ENCODE results near the gene SLC25A23. TPM values are rescaled to one million over a fixed set of nuclear protein-coding genes. Genes with fewer than 3 reads are reported as not detected.

SLC25A23 gene
- total and polyA plus RNA-seq, 2 of the 4 experiments (the other 2 are of a cell fraction): 7.0 to 7.6 TPM

DNA sequence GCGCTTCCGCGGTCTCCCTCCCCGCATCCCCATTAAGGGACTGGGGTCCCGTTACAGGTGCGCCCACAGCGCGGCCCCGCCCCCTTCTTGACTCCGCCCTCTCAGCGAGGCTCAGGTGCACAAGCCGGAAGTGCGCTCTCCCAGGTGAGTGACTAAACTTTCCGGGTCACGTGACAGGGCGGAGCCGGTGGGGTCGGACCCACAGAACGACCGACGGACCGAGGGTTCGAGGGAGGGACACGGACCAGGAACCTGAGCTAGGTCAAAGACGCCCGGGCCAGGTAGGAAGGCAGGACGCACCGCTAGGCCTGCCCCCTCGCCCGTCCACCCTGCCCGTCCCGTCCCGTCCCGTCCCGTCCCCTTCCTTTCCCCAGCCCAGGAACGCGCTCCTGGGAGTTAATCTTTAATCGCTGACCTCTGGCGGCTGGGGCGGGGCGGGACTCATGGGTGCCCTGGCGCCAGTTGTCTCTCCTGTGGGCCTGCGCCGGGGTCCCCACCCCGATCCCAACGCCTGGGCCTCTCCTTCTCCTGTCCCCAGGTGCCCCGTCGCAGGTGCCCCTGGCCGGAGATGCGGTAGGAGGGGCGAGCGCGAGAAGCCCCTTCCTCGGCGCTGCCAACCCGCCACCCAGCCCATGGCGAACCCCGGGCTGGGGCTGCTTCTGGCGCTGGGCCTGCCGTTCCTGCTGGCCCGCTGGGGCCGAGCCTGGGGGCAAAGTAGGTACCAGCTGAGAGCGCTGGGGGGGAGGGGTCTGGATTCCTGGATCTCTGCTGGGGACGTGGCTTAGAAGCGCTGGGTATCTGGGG is 4.7 kb upstream of the SLC25A23 start, which contains the start of gene CRB3:
CRB3 (plus strand) TSS at position 202 of the 804 bp plus-strand sequence; CDS start at position 633, 431 bp downstream.
- Histone ChIP-seq H2BK5ac (ENCODE audit: low read depth, low read length, poor library complexity, severe bottlenecking) (no peak within 1 kb of the TSS), H3K9me3 (ENCODE audit: control insufficient read depth, insufficient read depth, low read length) (no peaks in the 10 kb centered on the region), H4K91ac (ENCODE audit: insufficient read depth, low read depth, low read length) (no peak within 1 kb of the TSS), H2AK9ac (replicated peaks; ENCODE audit: low read depth, low read length, poor library complexity) (no peak within 1 kb of the TSS), H4K5ac (ENCODE audit: low read depth, low read length) (no peak within 1 kb of the TSS), H3K27ac (ENCODE audit: insufficient read depth, low read length) (no peak within 1 kb of the TSS), H4K8ac (ENCODE audit: low read depth in 2 of 2, low read length in 2 of 2) (no peak within 1 kb of the TSS), H2BK20ac (ENCODE audit: low read depth, low read length) (no peak within 1 kb of the TSS), H3K56ac (ENCODE audit: extremely low read depth, insufficient read depth, low read length) (no peak within 1 kb of the TSS), H3K79me1 (ENCODE audit: low read depth in 1 of 2, low read length in 2 of 2) (no peaks in the 10 kb centered on the region), H3K4me1 (ENCODE audit: control insufficient read depth, insufficient read depth, low read length) (no peaks in the 10 kb centered on the region), H2AFZ (replicated peaks; ENCODE audit: low read length, poor library complexity) (no peak within 1 kb of the TSS), H3K18ac (ENCODE audit: low read depth, low read length) (no peak within 1 kb of the TSS), H4K20me1 (ENCODE audit: insufficient read depth, low read length) (no peaks in the 10 kb centered on the region), H3K9ac (ENCODE audit: low read depth, low read length) (no peak within 1 kb of the TSS), H3K23ac (ENCODE audit: low read depth, low read length) (no peak within 1 kb of the TSS), H2BK15ac (ENCODE audit: low read depth, low read length) (no peak within 1 kb of the TSS), H3K9me1 (ENCODE audit: insufficient read depth, low read length) (no peaks in the 10 kb centered on the region; the same call in 1 of the 2 replicates), H2AK5ac (ENCODE audit: low read depth, low read length) (no peak within 1 kb of the TSS), H3K27me3 (ENCODE audit: control insufficient read depth, insufficient read depth, low read length) (peaks cover 27% of the 10 kb centered on the region), H3K4ac (ENCODE audit: low read depth, low read length) (no peak within 1 kb of the TSS), H3K4me2 (ENCODE audit: low read depth, low read length) (no peak within 1 kb of the TSS), H2BK120ac (ENCODE audit: low read depth, low read length) (no peak within 1 kb of the TSS), H3K14ac (replicated peaks; ENCODE audit: low read depth, low read length) (no peak within 1 kb of the TSS), H3K4me3 (ENCODE audit: insufficient read depth, low read depth, low read length) (no peak within 1 kb of the TSS), H3K36me3 (ENCODE audit: control insufficient read depth, insufficient read depth, low read length) (no peaks in the 10 kb centered on the region)
- ChIA-PET POLR2A (ENCODE audit: unreplicated experiment) (no interaction called here), CTCF (no interaction called here)
- in situ Hi-C loops (cut with MboI; ENCODE audit: low sequenced_read_pairs): no loop called here
- no TSS peak for BruUV-seq (replicated peaks)
- DNase-seq: no peak
- intact Hi-C loops (cut with micrococcal nuclease): no loop called here
- WGBS, 2 experiments (ENCODE audit: extremely low coverage in 2 of 2, insufficient read length in 1 of 2): 2% methylated on average over 19 of the region's 65 CpGs; no CpG with 5 or more reads in 1 of the 2 experiments
- dilution Hi-C loops (cut with HindIII; ENCODE audit: low sequenced_read_pairs, unreplicated experiment): no loop called here
- ATAC-seq (ENCODE audit: low read depth): no peak
- TF ChIP-seq, protein P1, sequence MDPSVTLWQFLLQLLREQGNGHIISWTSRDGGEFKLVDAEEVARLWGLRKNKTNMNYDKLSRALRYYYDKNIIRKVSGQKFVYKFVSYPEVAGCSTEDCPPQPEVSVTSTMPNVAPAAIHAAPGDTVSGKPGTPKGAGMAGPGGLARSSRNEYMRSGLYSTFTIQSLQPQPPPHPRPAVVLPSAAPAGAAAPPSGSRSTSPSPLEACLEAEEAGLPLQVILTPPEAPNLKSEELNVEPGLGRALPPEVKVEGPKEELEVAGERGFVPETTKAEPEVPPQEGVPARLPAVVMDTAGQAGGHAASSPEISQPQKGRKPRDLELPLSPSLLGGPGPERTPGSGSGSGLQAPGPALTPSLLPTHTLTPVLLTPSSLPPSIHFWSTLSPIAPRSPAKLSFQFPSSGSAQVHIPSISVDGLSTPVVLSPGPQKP (IDR thresholded peaks at IDR 0.05; ENCODE audit: borderline replicate concordance, low read depth, low read length): no peak
- no peak for TF ChIP-seq SMC3 (IDR thresholded peaks at IDR 0.05; ENCODE audit: low read depth, low read length)
- TF ChIP-seq, protein P2, sequence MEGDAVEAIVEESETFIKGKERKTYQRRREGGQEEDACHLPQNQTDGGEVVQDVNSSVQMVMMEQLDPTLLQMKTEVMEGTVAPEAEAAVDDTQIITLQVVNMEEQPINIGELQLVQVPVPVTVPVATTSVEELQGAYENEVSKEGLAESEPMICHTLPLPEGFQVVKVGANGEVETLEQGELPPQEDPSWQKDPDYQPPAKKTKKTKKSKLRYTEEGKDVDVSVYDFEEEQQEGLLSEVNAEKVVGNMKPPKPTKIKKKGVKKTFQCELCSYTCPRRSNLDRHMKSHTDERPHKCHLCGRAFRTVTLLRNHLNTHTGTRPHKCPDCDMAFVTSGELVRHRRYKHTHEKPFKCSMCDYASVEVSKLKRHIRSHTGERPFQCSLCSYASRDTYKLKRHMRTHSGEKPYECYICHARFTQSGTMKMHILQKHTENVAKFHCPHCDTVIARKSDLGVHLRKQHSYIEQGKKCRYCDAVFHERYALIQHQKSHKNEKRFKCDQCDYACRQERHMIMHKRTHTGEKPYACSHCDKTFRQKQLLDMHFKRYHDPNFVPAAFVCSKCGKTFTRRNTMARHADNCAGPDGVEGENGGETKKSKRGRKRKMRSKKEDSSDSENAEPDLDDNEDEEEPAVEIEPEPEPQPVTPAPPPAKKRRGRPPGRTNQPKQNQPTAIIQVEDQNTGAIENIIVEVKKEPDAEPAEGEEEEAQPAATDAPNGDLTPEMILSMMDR (conservative IDR thresholded peaks at IDR 0.05; ENCODE audit: low read depth, low read length): no peak
- TF ChIP-seq, protein P3, sequence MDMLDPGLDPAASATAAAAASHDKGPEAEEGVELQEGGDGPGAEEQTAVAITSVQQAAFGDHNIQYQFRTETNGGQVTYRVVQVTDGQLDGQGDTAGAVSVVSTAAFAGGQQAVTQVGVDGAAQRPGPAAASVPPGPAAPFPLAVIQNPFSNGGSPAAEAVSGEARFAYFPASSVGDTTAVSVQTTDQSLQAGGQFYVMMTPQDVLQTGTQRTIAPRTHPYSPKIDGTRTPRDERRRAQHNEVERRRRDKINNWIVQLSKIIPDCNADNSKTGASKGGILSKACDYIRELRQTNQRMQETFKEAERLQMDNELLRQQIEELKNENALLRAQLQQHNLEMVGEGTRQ (IDR thresholded peaks at IDR 0.05; ENCODE audit: low read depth, low read length): no peak
- no peak for TF ChIP-seq NFE2L2 (IDR thresholded peaks at IDR 0.05; ENCODE audit: low read depth, low read length)
- no peak for TF ChIP-seq MXI1 (IDR thresholded peaks at IDR 0.05; ENCODE audit: borderline replicate concordance, low read depth, low read length)
